ENCODE measurements around the gene ARFGAP1. TPM values are rescaled to one million over a fixed set of nuclear protein-coding genes. Genes with fewer than 3 reads are reported as not detected.

ARFGAP1 gene
- total RNA-seq, 1 donor from 2014 or later = 78.6 TPM

GRCh38 chr20:63293871-63294535, 21.4 kb downstream of the ARFGAP1 start:
- no peak overlapping the region for H3K4me3 ChIP-seq (ENCODE audit: low read depth, low read length)
- TF ChIP-seq, protein P1, sequence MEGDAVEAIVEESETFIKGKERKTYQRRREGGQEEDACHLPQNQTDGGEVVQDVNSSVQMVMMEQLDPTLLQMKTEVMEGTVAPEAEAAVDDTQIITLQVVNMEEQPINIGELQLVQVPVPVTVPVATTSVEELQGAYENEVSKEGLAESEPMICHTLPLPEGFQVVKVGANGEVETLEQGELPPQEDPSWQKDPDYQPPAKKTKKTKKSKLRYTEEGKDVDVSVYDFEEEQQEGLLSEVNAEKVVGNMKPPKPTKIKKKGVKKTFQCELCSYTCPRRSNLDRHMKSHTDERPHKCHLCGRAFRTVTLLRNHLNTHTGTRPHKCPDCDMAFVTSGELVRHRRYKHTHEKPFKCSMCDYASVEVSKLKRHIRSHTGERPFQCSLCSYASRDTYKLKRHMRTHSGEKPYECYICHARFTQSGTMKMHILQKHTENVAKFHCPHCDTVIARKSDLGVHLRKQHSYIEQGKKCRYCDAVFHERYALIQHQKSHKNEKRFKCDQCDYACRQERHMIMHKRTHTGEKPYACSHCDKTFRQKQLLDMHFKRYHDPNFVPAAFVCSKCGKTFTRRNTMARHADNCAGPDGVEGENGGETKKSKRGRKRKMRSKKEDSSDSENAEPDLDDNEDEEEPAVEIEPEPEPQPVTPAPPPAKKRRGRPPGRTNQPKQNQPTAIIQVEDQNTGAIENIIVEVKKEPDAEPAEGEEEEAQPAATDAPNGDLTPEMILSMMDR (conservative IDR thresholded peaks at IDR 0.05; ENCODE audit: low read depth, low read length) = no peak
- DNase-seq (ENCODE audit: low read depth) = no peak

GRCh38 chr20:63294536-63294900, 21.9 kb downstream of the ARFGAP1 start:
- no peak for DNase-seq (ENCODE audit: low read depth)
- TF ChIP-seq, protein P1 (conservative IDR thresholded peaks at IDR 0.05; ENCODE audit: low read depth, low read length) = no peak
- no peak overlapping the region for H3K4me3 ChIP-seq (ENCODE audit: low read depth, low read length)

GRCh38 chr20:63295018-63295417, 22.4 kb downstream of the ARFGAP1 start:
- TF ChIP-seq, protein P1 (conservative IDR thresholded peaks at IDR 0.05; ENCODE audit: low read depth, low read length) = no peak
- no peak for DNase-seq (ENCODE audit: low read depth)
- no peak overlapping the region for H3K4me3 ChIP-seq (ENCODE audit: low read depth, low read length)

DNA sequence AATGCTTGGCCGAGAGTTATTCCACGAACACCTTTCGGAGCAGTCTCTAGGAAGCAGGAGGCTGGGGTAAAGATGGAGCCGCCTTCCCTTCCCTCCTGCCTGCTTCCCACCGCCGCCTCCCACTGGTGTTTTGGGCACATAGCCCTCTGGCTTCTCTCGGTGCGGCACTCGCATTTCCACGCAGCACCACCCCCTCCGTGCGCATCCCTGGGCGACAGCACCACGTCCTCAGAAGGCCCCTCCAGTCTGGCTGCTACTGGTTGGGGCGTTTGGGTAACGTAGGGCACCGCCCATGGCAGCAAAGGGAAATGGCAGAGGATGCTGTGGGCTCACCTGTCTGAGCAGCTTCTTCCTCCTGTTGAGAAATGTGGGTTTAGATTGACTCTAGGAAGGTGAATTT, 22.8 kb downstream of the ARFGAP1 start:
- DNase-seq (ENCODE audit: low read depth) = no peak
- TF ChIP-seq, protein P1 (conservative IDR thresholded peaks at IDR 0.05; ENCODE audit: low read depth, low read length) = no peak
- H3K4me3 ChIP-seq (ENCODE audit: low read depth, low read length) = no peak overlapping the region

DNA sequence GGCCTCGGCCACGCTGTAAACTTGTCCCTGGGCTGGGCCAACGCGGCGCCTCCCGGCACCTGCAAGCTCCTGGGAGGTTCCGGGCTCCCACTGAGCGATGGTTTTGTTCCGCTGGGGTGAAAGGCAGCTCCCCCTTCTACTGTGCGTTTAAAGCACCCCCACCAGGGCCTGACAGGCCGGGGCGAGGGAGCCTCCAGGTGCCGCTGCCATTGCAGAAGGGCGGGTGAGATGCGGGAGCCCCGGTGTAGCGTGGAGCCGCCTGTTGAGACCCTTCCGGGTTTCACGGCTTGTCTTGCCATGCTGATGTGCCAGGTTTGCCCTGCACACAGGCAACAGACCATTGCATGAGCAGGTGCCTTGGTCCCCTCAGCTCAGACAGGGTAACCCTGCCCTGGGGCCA, 23.2 kb downstream of the ARFGAP1 start:
- no peak for DNase-seq (ENCODE audit: low read depth)
- TF ChIP-seq, protein P1 (conservative IDR thresholded peaks at IDR 0.05; ENCODE audit: low read depth, low read length) = no peak
- H3K4me3 ChIP-seq (ENCODE audit: low read depth, low read length) = no peak overlapping the region

- no peak for DNase-seq (ENCODE audit: low read depth)
- no peak overlapping the region for H3K4me3 ChIP-seq (ENCODE audit: low read depth, low read length)
- TF ChIP-seq, protein P1 (conservative IDR thresholded peaks at IDR 0.05; ENCODE audit: low read depth, low read length) = no peak
These were observed 24.1 kb downstream of the ARFGAP1 start for GRCh38 chr20:63296531-63297299.
